Karpas-422 (cell line): Measurements from ENCODE around the gene FIGNL2. TPM values are rescaled to one million over a fixed set of nuclear protein-coding genes. Genes with fewer than 3 reads are reported as not detected.

ENCODE experiments used
- DNase-seq: peaks from one replicate; pipeline ENCODE4 v3.0.0-alpha.2; 2015
- H2AFZ ChIP-seq: fragments of 200-600 bp; sonication (generic); 2 replicates; pipeline ENCODE4 v1.6.1; 2014; ENCODE audit warnings: antibody characterized with exemption, low read length, mixed read lengths
- H3K27ac ChIP-seq: fragments of 200-600 bp; sonication (generic); 2 replicates; pipeline ENCODE4 v1.5.1; 2014; ENCODE audit warnings: mild to moderate bottlenecking, low read length, moderate library complexity
- H3K27me3 ChIP-seq: fragments of 200-600 bp; sonication (generic); 2 replicates; pipeline ENCODE4 v1.6.1; 2014; ENCODE audit warnings: low read length, mixed read lengths
- H3K36me3 ChIP-seq: fragments of 200-600 bp; sonication (generic); 2 replicates; pipeline ENCODE4 v1.6.1; 2014; ENCODE audit warnings: low read length, mixed read lengths; ENCODE audit not compliant: insufficient read depth
- H3K4me1 ChIP-seq: fragments of 200-600 bp; sonication (generic); 2 replicates; pipeline ENCODE4 v1.6.1; 2014; ENCODE audit warnings: mild to moderate bottlenecking, low read length, mixed read lengths
- H3K4me2 ChIP-seq: fragments of 200-600 bp; sonication (generic); 2 replicates; pipeline ENCODE4 v1.6.1; 2014; ENCODE audit warnings: low read length, low read depth, mild to moderate bottlenecking; ENCODE audit not compliant: poor library complexity, severe bottlenecking
- H3K4me3 ChIP-seq: fragments of 200-600 bp; sonication (generic); 2 replicates; pipeline ENCODE4 v1.5.1; 2014; ENCODE audit warnings: mild to moderate bottlenecking, antibody characterized with exemption, low read length, mixed read lengths
- H3K79me2 ChIP-seq: fragments of 200-600 bp; sonication (generic); 2 replicates; pipeline ENCODE4 v1.6.1; 2014; ENCODE audit warnings: mild to moderate bottlenecking, low read length, mixed read lengths
- H3K9ac ChIP-seq: fragments of 200-600 bp; sonication (generic); 2 replicates; pipeline ENCODE4 v1.6.0; 2014; ENCODE audit warnings: low read length
- H3K9me2 ChIP-seq: fragments of 200-600 bp; sonication (generic), shearing (Covaris generic); replicated peaks from 2 replicates; pipeline ENCODE4 v1.6.0; 2014; ENCODE audit warnings: mild to moderate bottlenecking, low read length, moderate library complexity; ENCODE audit not compliant: insufficient read depth
- H3K9me3 ChIP-seq: fragments of 300-700, 200-600 bp; sonication (generic); 2 replicates; pipeline ENCODE4 v1.6.1; 2014; ENCODE audit warnings: low read length, mixed read lengths
- H4K20me1 ChIP-seq: fragments of 200-600 bp; sonication (generic); 2 replicates; pipeline ENCODE4 v1.6.1; 2014; ENCODE audit warnings: mild to moderate bottlenecking, antibody characterized with exemption, low read length, low read depth; ENCODE audit not compliant: insufficient read depth
- total RNA-seq: library from RNA; depleted of rRNA; stranded (reverse); fragments of >200 nt; shearing (Covaris generic); gene quantifications from 2 replicates; pipeline ENCODE4 v1.2.3, GENCODE V29; 2014; ENCODE audit warnings: low replicate concordance

FIGNL2 gene
- total RNA-seq, 1 experiment from 2014 or later: not detected

DNA sequence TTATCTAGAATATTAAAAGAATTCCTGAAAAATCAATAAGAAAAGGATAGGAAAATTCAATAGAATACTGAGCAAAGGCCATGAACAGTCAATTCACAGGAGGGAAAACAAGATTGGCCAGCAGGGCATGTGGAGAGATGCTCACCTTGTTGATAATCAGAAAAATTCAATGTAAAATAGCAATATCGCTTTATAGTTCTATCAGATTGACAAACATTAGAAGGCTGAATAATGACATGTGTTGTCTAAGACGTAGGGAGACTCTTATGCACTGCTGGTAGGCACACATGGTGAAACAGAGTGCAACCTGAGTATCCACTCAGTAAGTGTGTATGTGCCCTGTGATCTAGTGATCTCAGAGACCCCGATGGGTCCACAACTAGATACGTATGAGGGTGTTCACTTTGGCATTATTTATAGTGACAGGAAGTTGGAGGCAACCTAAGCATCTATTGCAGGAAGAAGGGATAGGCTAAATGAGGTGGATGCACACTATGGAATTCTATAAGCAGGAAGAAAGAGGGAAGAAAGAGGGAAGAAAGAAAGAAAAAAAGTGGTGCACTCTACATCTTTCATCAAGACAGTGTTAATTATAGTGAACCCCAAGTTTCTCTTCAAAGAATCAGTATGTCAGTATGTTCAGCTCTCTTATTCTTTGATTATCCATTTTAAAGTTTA is 35.6 kb upstream of the FIGNL2 start:
- H2AFZ ChIP-seq: no peak overlapping the region

DNA sequence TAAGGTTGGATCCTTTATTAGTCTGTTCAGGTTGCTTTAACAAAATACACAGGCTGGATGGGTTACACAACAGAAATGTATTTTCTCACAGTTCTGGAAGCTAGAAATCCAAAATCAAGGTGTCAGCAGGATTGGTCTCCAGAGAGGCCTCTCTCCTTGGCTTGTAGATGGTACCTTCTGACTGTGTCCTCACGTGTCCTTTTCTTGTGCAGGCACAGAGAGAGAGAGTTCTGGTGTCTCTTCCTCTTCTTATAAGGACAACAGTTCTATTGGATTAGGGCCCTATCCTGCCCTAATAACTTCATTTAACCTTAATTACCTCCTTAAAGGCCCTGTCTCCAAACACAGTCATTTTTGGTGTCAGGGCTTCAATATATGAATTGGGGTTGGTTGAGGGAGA is 34.8 kb upstream of the FIGNL2 start:
- Histone ChIP-seq H3K4me3 (no peak overlapping the region), H3K9me3 (no peaks in the 10 kb centered on the region), H3K36me3 (no peaks in the 10 kb centered on the region), H3K4me2 (no peak overlapping the region), H3K27me3 (no peaks in the 10 kb centered on the region), H3K27ac (no peak overlapping the region), H2AFZ (no peak overlapping the region), H4K20me1 (no peaks in the 10 kb centered on the region), H3K79me2 (no peaks in the 10 kb centered on the region), H3K9me2 (no peaks in the 10 kb centered on the region), H3K4me1 (no peaks in the 10 kb centered on the region), H3K9ac (no peak overlapping the region)
- DNase-seq: no peak

More for the DNA sequence above, 35.6 kb upstream of the FIGNL2 start:
- no peak overlapping the region for H3K4me2 ChIP-seq
- no peak overlapping the region for H3K4me3 ChIP-seq
- H3K9me3 ChIP-seq: no peaks in the 10 kb centered on the region
- H3K9me2 ChIP-seq: no peaks in the 10 kb centered on the region
- H3K4me1 ChIP-seq: no peaks in the 10 kb centered on the region
- no peak for DNase-seq
- H3K79me2 ChIP-seq: no peaks in the 10 kb centered on the region
- no peaks in the 10 kb centered on the region for H3K27me3 ChIP-seq
- H3K27ac ChIP-seq: no peak overlapping the region
- no peak overlapping the region for H3K9ac ChIP-seq
- no peaks in the 10 kb centered on the region for H4K20me1 ChIP-seq
- H3K36me3 ChIP-seq: no peaks in the 10 kb centered on the region

DNA sequence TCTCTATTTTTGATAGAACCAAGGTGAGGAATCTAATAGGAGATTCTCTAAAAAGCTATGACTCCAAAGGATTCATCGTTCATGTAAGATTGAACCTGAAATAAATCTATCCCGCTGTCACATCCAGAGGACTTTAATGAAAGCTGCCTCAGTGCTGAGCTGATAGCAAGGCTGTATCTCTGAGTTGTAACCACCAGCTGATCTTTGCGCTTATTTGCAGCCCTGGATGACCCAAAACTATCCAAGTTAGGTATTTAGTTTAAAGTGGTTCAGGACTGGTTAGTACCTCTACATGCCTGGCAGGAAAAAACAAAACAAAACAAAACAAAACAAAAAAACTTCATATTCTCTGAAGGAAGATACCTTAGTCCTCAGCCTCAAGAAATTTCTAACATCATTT is 30.6 kb upstream of the FIGNL2 start:
- H3K4me2 ChIP-seq: no peak overlapping the region
- H3K9ac ChIP-seq: no peak overlapping the region
- no peaks in the 10 kb centered on the region for H3K9me3 ChIP-seq
- H2AFZ ChIP-seq: no peak overlapping the region
- no peak overlapping the region for H3K27ac ChIP-seq
- DNase-seq: no peak
- H3K36me3 ChIP-seq: no peaks in the 10 kb centered on the region
- H3K4me1 ChIP-seq: no peaks in the 10 kb centered on the region
- H4K20me1 ChIP-seq: no peaks in the 10 kb centered on the region
- no peaks in the 10 kb centered on the region for H3K9me2 ChIP-seq
- H3K4me3 ChIP-seq: no peak overlapping the region
- no peaks in the 10 kb centered on the region for H3K79me2 ChIP-seq
- H3K27me3 ChIP-seq: no peaks in the 10 kb centered on the region

DNA sequence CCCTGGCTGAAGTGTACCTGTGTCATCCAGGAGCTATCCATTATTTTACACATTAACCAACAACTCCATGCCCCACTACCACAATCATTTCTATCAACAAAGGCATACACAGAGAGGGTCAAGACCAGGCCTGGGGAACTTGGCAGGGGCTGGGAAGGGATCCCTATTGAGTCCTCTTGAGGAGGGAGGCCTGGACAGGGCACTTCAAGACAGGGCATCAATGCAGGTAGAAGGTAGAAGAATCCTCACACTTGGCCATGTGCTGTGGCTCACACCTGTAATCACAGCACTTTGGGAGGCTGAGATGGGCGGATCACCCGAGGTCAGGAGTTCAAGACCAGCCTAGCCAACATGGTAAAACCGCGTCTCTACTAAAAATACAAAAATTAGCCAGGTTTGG is 26.0 kb upstream of the FIGNL2 start:
- DNase-seq: no peak
- Histone ChIP-seq H3K27me3 (no peaks in the 10 kb centered on the region), H2AFZ (no peak overlapping the region), H3K9me2 (no peaks in the 10 kb centered on the region), H3K9me3 (no peaks in the 10 kb centered on the region), H3K9ac (no peak overlapping the region), H3K79me2 (no peaks in the 10 kb centered on the region), H3K4me2 (no peak overlapping the region), H3K36me3 (no peaks in the 10 kb centered on the region), H3K27ac (no peak overlapping the region), H3K4me3 (no peak overlapping the region), H4K20me1 (no peaks in the 10 kb centered on the region), H3K4me1 (no peaks in the 10 kb centered on the region)

DNA sequence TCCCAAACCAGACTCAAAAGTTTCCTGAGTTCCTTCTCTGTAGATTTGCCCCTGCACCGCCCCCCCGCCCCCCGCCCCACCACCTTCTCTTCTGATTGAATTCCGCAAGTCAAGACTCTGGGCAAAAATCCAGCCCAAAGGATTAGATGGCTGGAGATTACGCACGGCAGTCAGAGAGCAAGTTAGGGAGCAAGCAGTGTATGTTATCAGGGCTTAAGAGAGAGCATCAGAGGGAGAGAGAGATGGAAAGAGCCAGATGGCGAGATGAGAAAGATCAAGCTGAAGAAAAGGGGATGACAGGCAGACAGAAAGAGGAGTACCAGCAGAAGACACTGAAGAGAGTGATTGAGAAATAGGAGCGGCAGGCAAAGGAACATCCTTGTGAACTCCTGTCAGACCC is 25.5 kb upstream of the FIGNL2 start:
- Histone ChIP-seq H3K27me3 (no peaks in the 10 kb centered on the region), H3K9me3 (no peaks in the 10 kb centered on the region), H3K4me3 (no peak overlapping the region), H4K20me1 (no peaks in the 10 kb centered on the region), H3K27ac (no peak overlapping the region), H3K4me2 (no peak overlapping the region), H2AFZ (no peak overlapping the region), H3K36me3 (no peaks in the 10 kb centered on the region), H3K4me1 (no peaks in the 10 kb centered on the region), H3K9me2 (no peaks in the 10 kb centered on the region), H3K9ac (no peak overlapping the region), H3K79me2 (no peaks in the 10 kb centered on the region)
- DNase-seq: no peak

DNA sequence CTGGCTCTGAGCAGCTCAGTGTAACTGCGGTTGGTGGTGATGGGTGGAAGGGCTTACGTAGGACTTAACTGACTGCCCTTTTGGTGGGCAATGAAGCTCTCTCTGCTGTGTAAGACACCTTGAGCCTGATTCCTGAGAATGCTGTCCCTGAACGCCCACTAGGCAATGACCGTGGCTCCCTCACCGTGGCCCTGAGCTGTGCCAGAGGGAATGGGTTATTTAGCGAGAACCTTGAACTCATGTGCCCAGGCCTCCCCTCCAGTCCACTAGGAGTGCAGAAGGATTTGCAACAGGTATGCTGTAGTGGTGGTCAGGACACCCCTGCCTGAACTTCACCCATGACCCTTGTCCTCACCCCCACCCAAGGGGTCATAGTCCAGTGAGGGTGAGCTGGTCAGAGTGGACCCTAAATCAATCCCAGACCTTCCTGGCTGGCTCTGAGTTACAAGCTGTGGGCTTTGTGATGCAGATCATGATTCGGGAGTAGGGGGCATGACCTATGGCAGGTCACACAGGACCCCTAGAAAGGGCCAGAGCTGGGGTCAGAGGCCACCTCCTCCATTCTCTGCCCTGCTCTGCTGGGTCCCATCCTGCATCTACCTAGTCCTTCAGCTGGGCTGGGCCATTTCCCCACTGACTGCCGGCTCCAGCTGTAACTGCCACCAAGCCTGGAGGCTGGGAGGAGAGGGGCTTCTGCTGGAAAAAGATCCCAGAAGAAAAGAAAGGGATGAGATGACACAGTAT is 24.9 kb upstream of the FIGNL2 start:
- DNase-seq: no peak
- H3K9me2 ChIP-seq: no peaks in the 10 kb centered on the region
- H3K4me3 ChIP-seq: no peak overlapping the region
- no peaks in the 10 kb centered on the region for H3K27me3 ChIP-seq
- H3K79me2 ChIP-seq: no peaks in the 10 kb centered on the region
- no peak overlapping the region for H3K9ac ChIP-seq
- H3K36me3 ChIP-seq: no peaks in the 10 kb centered on the region
- H3K4me1 ChIP-seq: no peaks in the 10 kb centered on the region
- no peaks in the 10 kb centered on the region for H4K20me1 ChIP-seq
- H3K9me3 ChIP-seq: no peaks in the 10 kb centered on the region
- no peak overlapping the region for H3K4me2 ChIP-seq
- H2AFZ ChIP-seq: no peak overlapping the region
- H3K27ac ChIP-seq: no peak overlapping the region

DNA sequence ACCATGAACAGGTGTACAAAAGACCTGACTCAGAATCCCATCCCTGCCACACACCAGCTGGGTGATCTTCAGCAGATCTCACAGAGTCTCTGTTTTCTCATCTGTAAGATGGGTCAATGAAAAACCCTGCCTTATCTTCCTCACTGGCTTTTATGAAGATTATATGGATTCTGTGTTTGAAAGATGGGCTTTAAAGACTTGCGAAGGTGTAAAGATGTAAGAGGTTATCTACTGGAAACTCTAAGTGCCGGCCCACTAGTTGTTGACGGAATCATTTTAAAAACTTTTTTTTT is 24.1 kb upstream of the FIGNL2 start:
- no peak overlapping the region for H2AFZ ChIP-seq
- H3K27ac ChIP-seq: no peak overlapping the region
- no peaks in the 10 kb centered on the region for H3K27me3 ChIP-seq
- no peaks in the 10 kb centered on the region for H3K9me3 ChIP-seq
- DNase-seq: no peak
- no peaks in the 10 kb centered on the region for H3K9me2 ChIP-seq
- no peaks in the 10 kb centered on the region for H3K36me3 ChIP-seq
- no peaks in the 10 kb centered on the region for H3K4me1 ChIP-seq
- H3K9ac ChIP-seq: no peak overlapping the region
- no peaks in the 10 kb centered on the region for H3K79me2 ChIP-seq
- no peak overlapping the region for H3K4me3 ChIP-seq
- no peak overlapping the region for H3K4me2 ChIP-seq
- no peaks in the 10 kb centered on the region for H4K20me1 ChIP-seq

DNA sequence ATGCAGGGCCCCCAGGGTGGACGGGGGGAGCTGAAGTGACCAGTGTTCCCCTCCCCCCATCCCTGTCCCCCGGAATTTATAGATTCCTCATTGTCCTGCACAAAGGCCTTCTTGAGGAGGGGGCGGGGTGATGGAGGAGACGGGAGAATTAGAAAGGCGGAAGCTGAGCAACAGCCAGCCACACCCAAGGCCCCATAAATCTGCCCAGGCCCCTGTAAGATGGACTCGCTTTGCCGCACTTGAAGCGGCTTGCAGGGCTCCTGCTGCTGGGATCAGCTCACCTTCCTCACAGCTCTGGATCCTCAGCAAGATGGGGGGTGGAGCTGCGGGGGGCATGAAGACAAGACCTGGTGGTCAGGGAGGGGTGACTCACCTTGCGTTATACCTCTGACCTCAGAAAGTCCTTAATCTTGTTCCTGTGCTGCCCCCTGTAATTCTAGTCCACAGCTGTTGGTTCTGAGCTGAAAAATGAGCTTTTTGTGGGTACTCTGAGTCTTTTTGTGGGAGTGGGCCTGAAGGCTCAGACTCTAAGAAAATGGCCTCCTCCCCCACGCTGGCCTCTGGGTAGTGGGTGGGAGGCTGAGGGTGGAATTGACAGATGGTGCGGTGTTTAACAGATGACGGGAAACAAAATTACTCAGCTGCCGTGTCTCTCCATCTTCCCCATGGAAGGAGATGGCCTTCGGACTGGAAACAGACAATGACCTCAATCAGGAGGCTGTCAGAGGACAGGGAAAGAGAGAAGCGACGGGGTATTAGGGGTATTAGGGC is 23.6 kb upstream of the FIGNL2 start:
- Histone ChIP-seq H4K20me1 (no peaks in the 10 kb centered on the region), H3K9me3 (no peaks in the 10 kb centered on the region), H3K9ac (no peak overlapping the region), H3K79me2 (no peaks in the 10 kb centered on the region), H3K27ac (no peak overlapping the region), H3K36me3 (no peaks in the 10 kb centered on the region), H3K4me3 (no peak overlapping the region), H3K27me3 (no peaks in the 10 kb centered on the region), H3K9me2 (no peaks in the 10 kb centered on the region), H2AFZ (no peak overlapping the region), H3K4me2 (no peak overlapping the region), H3K4me1 (no peaks in the 10 kb centered on the region)
- no peak for DNase-seq
